WTC11 (cell line): Measurements from ENCODE around the gene ZEB1. TPM values are rescaled to one million over a fixed set of nuclear protein-coding genes. Genes with fewer than 3 reads are reported as not detected.

ENCODE experiments used
- ATAC-seq: fragments of 200-7000 bp; cut with Tn5 transposase; 2 replicates; pipeline ENCODE4 v1.10.0; 2021; ENCODE audit warnings: mild to moderate bottlenecking, moderate library complexity
- CTCF ChIA-PET: fragments of 300-600 bp; sonication (Branson Sonifier 250); formaldehyde crosslinking; loops from one replicate; lab custom pipeline; 2021; ENCODE audit warnings: antibody characterized with exemption; lab: Charles Lee
- POLR2A ChIA-PET: fragments of 350-600 bp; sonication (Branson Sonifier 250); formaldehyde crosslinking; loops from one replicate; lab custom pipeline; 2021; ENCODE audit warnings: antibody characterized with exemption; lab: Charles Lee
- DNase-seq: peaks from one replicate; pipeline ENCODE4 v3.0.0; 2021; ENCODE audit warnings: low spot score
- H3K27ac Mint-ChIP-seq: 2 replicates; pipeline ENCODE4 v1.8.0; 2021; ENCODE audit warnings: mixed read lengths
- H3K27me3 Mint-ChIP-seq: 2 replicates; pipeline ENCODE4 v1.8.0; 2021; ENCODE audit warnings: low read depth, mild to moderate bottlenecking, moderate library complexity, mixed read lengths
- H3K36me3 Mint-ChIP-seq: 2 replicates; pipeline ENCODE4 v1.8.0; 2021; ENCODE audit warnings: mixed read lengths
- H3K4me1 Mint-ChIP-seq: 2 replicates; pipeline ENCODE4 v1.8.0; 2022; ENCODE audit warnings: mixed read lengths
- H3K4me3 Mint-ChIP-seq: 2 replicates; pipeline ENCODE4 v1.8.0; 2021; ENCODE audit warnings: mild to moderate bottlenecking, moderate library complexity, mixed read lengths
- H3K9me3 Mint-ChIP-seq: 2 replicates; pipeline ENCODE4 v1.8.0; 2021; ENCODE audit warnings: mixed read lengths
- ARID4B ChIP-seq: sonication (generic); formaldehyde crosslinking; IDR thresholded peaks from 2 replicates; pipeline ENCODE4 v1.8.0; 2023; ENCODE audit warnings: missing genetic modification reagents, mild to moderate bottlenecking, borderline replicate concordance
- ATF3 ChIP-seq: sonication (generic); formaldehyde crosslinking; conservative IDR thresholded peaks from 2 replicates; pipeline ENCODE4 v1.8.1; 2022; ENCODE audit warnings: mild to moderate bottlenecking, missing genetic modification reagents
- CTCF ChIP-seq: fragments of 200-600 bp; IDR thresholded peaks from 2 replicates; pipeline ENCODE4 v1.8.0; 2022; ENCODE audit warnings: antibody characterized with exemption
- GRHL2 ChIP-seq: fragments of 250-450 bp; sonication (Bioruptor Pico); IDR thresholded peaks from 2 replicates; pipeline ENCODE4 v1.8.0; 2022; ENCODE audit warnings: mild to moderate bottlenecking, moderate library complexity; ENCODE audit not compliant: insufficient replicate concordance, severe bottlenecking
- MLX ChIP-seq: sonication (generic); formaldehyde crosslinking; IDR thresholded peaks from 2 replicates; pipeline ENCODE4 v1.8.1; 2023; ENCODE audit warnings: mild to moderate bottlenecking, missing genetic modification reagents, moderate library complexity
- NR1H2 ChIP-seq: sonication (generic); formaldehyde crosslinking; IDR thresholded peaks from 2 replicates; pipeline ENCODE4 v1.9.0; 2021; ENCODE audit warnings: mild to moderate bottlenecking, moderate library complexity, missing genetic modification reagents
- NR2C2 ChIP-seq: sonication (generic); formaldehyde crosslinking; IDR thresholded peaks from 2 replicates; pipeline ENCODE4 v1.8.0; 2022; ENCODE audit warnings: mild to moderate bottlenecking, missing genetic modification reagents
- SMAD3 ChIP-seq: sonication (generic); formaldehyde crosslinking; IDR thresholded peaks from 2 replicates; pipeline ENCODE4 v1.8.0; 2022; ENCODE audit warnings: missing genetic modification reagents, mild to moderate bottlenecking, borderline replicate concordance
- SMAD4 ChIP-seq: sonication (generic); formaldehyde crosslinking; IDR thresholded peaks from 2 replicates; pipeline ENCODE4 v1.8.0; 2022; ENCODE audit warnings: mild to moderate bottlenecking, missing genetic modification reagents
- TP53 ChIP-seq: sonication (generic); formaldehyde crosslinking; IDR thresholded peaks from 2 replicates; pipeline ENCODE4 v1.8.1; 2023; ENCODE audit warnings: mild to moderate bottlenecking, missing genetic modification reagents
- ZNF121 ChIP-seq: sonication (generic); formaldehyde crosslinking; IDR thresholded peaks from 2 replicates; pipeline ENCODE4 v1.8.0; 2023; ENCODE audit warnings: missing genetic modification reagents
- ZNF512 ChIP-seq: sonication (generic); formaldehyde crosslinking; IDR thresholded peaks from 2 replicates; pipeline ENCODE4 v1.8.1; 2022; ENCODE audit warnings: missing genetic modification reagents, borderline replicate concordance
- total RNA-seq: library from RNA; stranded (reverse); gene quantifications from 3 replicates; pipeline ENCODE4 v1.2.3, GENCODE V29; 2021
- TF ChIP-seq, protein P1 (sequence below): sonication (generic); formaldehyde crosslinking; IDR thresholded peaks from 2 replicates; pipeline ENCODE4 v1.8.1; 2022; ENCODE audit warnings: mild to moderate bottlenecking, moderate library complexity, missing genetic modification reagents
- TF ChIP-seq, protein P2 (sequence below): sonication (generic); formaldehyde crosslinking; IDR thresholded peaks from 2 replicates; pipeline ENCODE4 v1.8.1; 2022; ENCODE audit warnings: low read depth, missing genetic modification reagents, borderline replicate concordance
- TF ChIP-seq, protein P3 (sequence below): sonication (generic); formaldehyde crosslinking; IDR thresholded peaks from 2 replicates; pipeline ENCODE4 v1.8.0; 2022; ENCODE audit warnings: mild to moderate bottlenecking, missing genetic modification reagents

The ZEB1 gene
- total RNA-seq, 1 experiment from 2014 or later = 0.39 TPM

- CTCF ChIA-PET = no interaction called here
- no peak for DNase-seq
These were observed 207.7 kb downstream of the ZEB1 start for GRCh38 chr10:31526681-31527080.

More at GRCh38 chr10:31526681-31527080, 207.7 kb downstream of the ZEB1 start:
- no peak for TF ChIP-seq ATF3
- TF ChIP-seq MLX (CRISPR knock-in tag) = no peak
- TF ChIP-seq NR2C2 = no peak
- TF ChIP-seq CTCF = no peak
- TF ChIP-seq SMAD4 (CRISPR knock-in tag) = no peak
- TF ChIP-seq, protein P1, sequence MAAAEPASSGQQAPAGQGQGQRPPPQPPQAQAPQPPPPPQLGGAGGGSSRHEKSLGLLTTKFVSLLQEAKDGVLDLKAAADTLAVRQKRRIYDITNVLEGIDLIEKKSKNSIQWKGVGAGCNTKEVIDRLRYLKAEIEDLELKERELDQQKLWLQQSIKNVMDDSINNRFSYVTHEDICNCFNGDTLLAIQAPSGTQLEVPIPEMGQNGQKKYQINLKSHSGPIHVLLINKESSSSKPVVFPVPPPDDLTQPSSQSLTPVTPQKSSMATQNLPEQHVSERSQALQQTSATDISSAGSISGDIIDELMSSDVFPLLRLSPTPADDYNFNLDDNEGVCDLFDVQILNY (CRISPR knock-in tag) = no peak
- TF ChIP-seq, protein P2, sequence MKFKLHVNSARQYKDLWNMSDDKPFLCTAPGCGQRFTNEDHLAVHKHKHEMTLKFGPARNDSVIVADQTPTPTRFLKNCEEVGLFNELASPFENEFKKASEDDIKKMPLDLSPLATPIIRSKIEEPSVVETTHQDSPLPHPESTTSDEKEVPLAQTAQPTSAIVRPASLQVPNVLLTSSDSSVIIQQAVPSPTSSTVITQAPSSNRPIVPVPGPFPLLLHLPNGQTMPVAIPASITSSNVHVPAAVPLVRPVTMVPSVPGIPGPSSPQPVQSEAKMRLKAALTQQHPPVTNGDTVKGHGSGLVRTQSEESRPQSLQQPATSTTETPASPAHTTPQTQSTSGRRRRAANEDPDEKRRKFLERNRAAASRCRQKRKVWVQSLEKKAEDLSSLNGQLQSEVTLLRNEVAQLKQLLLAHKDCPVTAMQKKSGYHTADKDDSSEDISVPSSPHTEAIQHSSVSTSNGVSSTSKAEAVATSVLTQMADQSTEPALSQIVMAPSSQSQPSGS = no peak
- TF ChIP-seq NR1H2 (CRISPR knock-in tag) = no peak
- no peak for TF ChIP-seq SMAD3 (CRISPR knock-in tag)
- no peak for TF ChIP-seq GRHL2 (CRISPR knock-in tag)
- no peak for TF ChIP-seq ARID4B (CRISPR knock-in tag)
- TF ChIP-seq TP53 (CRISPR knock-in tag) = no peak
- no peak for TF ChIP-seq ZNF121 (CRISPR knock-in tag)
- TF ChIP-seq, protein P3, sequence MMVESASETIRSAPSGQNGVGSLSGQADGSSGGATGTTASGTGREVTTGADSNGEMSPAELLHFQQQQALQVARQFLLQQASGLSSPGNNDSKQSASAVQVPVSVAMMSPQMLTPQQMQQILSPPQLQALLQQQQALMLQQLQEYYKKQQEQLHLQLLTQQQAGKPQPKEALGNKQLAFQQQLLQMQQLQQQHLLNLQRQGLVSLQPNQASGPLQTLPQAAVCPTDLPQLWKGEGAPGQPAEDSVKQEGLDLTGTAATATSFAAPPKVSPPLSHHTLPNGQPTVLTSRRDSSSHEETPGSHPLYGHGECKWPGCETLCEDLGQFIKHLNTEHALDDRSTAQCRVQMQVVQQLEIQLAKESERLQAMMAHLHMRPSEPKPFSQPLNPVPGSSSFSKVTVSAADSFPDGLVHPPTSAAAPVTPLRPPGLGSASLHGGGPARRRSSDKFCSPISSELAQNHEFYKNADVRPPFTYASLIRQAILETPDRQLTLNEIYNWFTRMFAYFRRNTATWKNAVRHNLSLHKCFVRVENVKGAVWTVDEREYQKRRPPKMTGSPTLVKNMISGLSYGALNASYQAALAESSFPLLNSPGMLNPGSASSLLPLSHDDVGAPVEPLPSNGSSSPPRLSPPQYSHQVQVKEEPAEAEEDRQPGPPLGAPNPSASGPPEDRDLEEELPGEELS (CRISPR knock-in tag) = no peak
- no peak for TF ChIP-seq ZNF512 (CRISPR knock-in tag)
- ATAC-seq = 0 out of 2 replicates have a peak, but pooled peaks have one; percentile 39
- H3K9me3 Mint-ChIP-seq = no peaks in the 10 kb centered on the region
- peaks cover 14% of the 10 kb centered on the region for H3K4me1 Mint-ChIP-seq
- H3K36me3 Mint-ChIP-seq = no peaks in the 10 kb centered on the region
- no peak overlapping the region for H3K4me3 Mint-ChIP-seq
- H3K27ac Mint-ChIP-seq = no peak overlapping the region
- no peaks in the 10 kb centered on the region for H3K27me3 Mint-ChIP-seq
- POLR2A ChIA-PET = interaction anchor here (0.6 kb wide), 1 partner anchor 434 kb away, joined by 6 read pairs; no protein-coding TSS in a partner anchor
